Measurements from ENCODE around the gene PDGFB.

- TF ChIP-seq CTCF (IDR thresholded peaks at IDR 0.05; ENCODE audit: low read length) (no peak), EZH2 (IDR thresholded peaks at IDR 0.05; ENCODE audit: borderline replicate concordance, low read length) (no peak)
Observed at GRCh38 chr22:39232246-39232645, 12.5 kb downstream of the PDGFB start.
